Neural crest cell (in vitro differentiated cells): ENCODE measurements around the gene DNAJB9. TPM values are rescaled to one million over a fixed set of nuclear protein-coding genes. Genes with fewer than 3 reads are reported as not detected.

Source experiments
- DNase-seq: peaks from one replicate; pipeline ENCODE4 v3.0.0; 2021; ENCODE audit warnings: low read depth, mixed read lengths, low spot score
- H3K27ac Mint-ChIP-seq: one replicate; pipeline ENCODE4 v1.8.0; 2021; ENCODE audit warnings: mild to moderate bottlenecking, mixed read lengths; ENCODE audit not compliant: unreplicated experiment
- H3K27me3 Mint-ChIP-seq: 2 replicates; pipeline ENCODE4 v1.8.0; 2021; ENCODE audit warnings: low read depth, mild to moderate bottlenecking, mixed read lengths
- H3K36me3 Mint-ChIP-seq: 2 replicates; pipeline ENCODE4 v1.8.0; 2021; ENCODE audit warnings: low read depth, mild to moderate bottlenecking, mixed read lengths
- H3K4me1 Mint-ChIP-seq: 2 replicates; pipeline ENCODE4 v1.8.0; 2021; ENCODE audit warnings: mixed read lengths
- H3K4me3 Mint-ChIP-seq: one replicate; pipeline ENCODE4 v1.8.0; 2021; ENCODE audit warnings: mild to moderate bottlenecking, mixed read lengths
- H3K9me3 Mint-ChIP-seq: 2 replicates; pipeline ENCODE4 v1.8.0; 2021; ENCODE audit warnings: mixed read lengths
- total RNA-seq: library from RNA; stranded (reverse); gene quantifications from 2 replicates; pipeline ENCODE4 v1.2.1, GENCODE V29; 2021
- TF ChIP-seq, protein P1 (sequence below): fragments of 200-600 bp; sonication (generic); conservative IDR thresholded peaks from 2 replicates; pipeline ENCODE4 v1.5.0; 2021; ENCODE audit warnings: antibody characterized with exemption, mild to moderate bottlenecking

Gene DNAJB9
- total RNA-seq, 1 donor from 2014 or later: 9.5 TPM

GRCh38 chr7:108570146-108570755, 577 bp downstream of the DNAJB9 start:
- no peak for DNase-seq
- Mint-ChIP-seq H3K27ac (peak overlapping the region; percentile 97), H3K36me3 (peaks cover 5% of the 10 kb centered on the region), H3K9me3 (no peaks in the 10 kb centered on the region), H3K27me3 (no peaks in the 10 kb centered on the region), H3K4me1 (peaks cover 37% of the 10 kb centered on the region), H3K4me3 (peak overlapping the region; percentile 93)
- TF ChIP-seq, protein P1, sequence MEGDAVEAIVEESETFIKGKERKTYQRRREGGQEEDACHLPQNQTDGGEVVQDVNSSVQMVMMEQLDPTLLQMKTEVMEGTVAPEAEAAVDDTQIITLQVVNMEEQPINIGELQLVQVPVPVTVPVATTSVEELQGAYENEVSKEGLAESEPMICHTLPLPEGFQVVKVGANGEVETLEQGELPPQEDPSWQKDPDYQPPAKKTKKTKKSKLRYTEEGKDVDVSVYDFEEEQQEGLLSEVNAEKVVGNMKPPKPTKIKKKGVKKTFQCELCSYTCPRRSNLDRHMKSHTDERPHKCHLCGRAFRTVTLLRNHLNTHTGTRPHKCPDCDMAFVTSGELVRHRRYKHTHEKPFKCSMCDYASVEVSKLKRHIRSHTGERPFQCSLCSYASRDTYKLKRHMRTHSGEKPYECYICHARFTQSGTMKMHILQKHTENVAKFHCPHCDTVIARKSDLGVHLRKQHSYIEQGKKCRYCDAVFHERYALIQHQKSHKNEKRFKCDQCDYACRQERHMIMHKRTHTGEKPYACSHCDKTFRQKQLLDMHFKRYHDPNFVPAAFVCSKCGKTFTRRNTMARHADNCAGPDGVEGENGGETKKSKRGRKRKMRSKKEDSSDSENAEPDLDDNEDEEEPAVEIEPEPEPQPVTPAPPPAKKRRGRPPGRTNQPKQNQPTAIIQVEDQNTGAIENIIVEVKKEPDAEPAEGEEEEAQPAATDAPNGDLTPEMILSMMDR: no peak

GRCh38 chr7:108572480-108572879, 2.8 kb downstream of the DNAJB9 start:
- no peaks in the 10 kb centered on the region for H3K27me3 Mint-ChIP-seq
- H3K9me3 Mint-ChIP-seq: no peaks in the 10 kb centered on the region
- DNase-seq: no peak
- H3K36me3 Mint-ChIP-seq: peaks cover 12% of the 10 kb centered on the region
- TF ChIP-seq, protein P1: no peak
- peaks cover 30% of the 10 kb centered on the region for H3K4me1 Mint-ChIP-seq
- no peak overlapping the region for H3K27ac Mint-ChIP-seq
- H3K4me3 Mint-ChIP-seq: no peak overlapping the region

DNA sequence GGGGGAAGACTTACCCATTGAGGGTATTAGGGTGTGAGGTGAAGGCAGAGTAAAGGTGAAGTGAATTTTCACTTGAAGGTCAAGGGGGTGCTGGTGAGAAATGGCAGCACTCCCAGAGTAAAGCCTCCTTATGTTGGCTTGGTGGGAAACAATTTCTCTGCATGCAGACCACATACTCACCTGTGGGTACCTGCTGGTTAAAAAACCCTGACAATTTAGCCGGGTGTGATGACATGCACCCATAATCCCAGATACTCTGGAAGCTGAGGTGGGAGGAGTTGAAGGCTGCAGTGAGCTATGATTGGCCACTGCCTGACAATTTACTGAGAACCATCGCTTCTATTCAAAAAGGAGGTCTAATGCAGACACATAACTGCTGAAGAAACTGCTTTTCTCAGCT, 5.5 kb downstream of the DNAJB9 start:
- Mint-ChIP-seq H3K9me3 (peaks cover 4% of the 10 kb centered on the region), H3K4me3 (no peak overlapping the region), H3K36me3 (peaks cover 28% of the 10 kb centered on the region), H3K27ac (no peak overlapping the region), H3K27me3 (no peaks in the 10 kb centered on the region), H3K4me1 (peaks cover 11% of the 10 kb centered on the region)
- no peak for DNase-seq
- TF ChIP-seq, protein P1: no peak

DNA sequence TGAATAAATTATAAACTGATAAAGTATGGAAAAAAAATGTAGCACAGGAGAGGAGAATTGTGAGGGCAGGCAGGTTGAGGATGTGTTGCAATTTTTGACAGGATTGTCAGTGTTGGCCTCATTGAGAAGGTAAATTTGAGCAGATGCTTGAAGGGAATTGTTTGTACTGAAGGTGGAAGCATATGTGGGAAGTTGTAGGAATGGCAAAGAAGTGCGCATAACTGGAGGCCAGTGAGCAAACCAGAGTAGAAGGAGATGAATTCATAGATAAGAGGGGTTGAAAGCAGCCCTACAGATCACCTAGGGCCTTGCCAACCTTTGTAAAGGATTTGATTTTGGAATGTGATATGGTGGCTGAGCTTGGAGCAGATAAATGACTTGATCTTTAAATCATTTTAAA, 6.4 kb downstream of the DNAJB9 start:
- Mint-ChIP-seq H3K27me3 (no peaks in the 10 kb centered on the region), H3K4me3 (no peak overlapping the region), H3K27ac (no peak overlapping the region), H3K4me1 (peaks cover 8% of the 10 kb centered on the region), H3K36me3 (peaks cover 28% of the 10 kb centered on the region), H3K9me3 (peaks cover 4% of the 10 kb centered on the region)
- TF ChIP-seq, protein P1: no peak
- DNase-seq: no peak

GRCh38 chr7:108578937-108579336, 9.3 kb downstream of the DNAJB9 start:
- H3K36me3 Mint-ChIP-seq: peaks cover 28% of the 10 kb centered on the region

More at GRCh38 chr7:108578937-108579336, 9.3 kb downstream of the DNAJB9 start:
- no peak overlapping the region for H3K4me3 Mint-ChIP-seq
- H3K27me3 Mint-ChIP-seq: no peaks in the 10 kb centered on the region
- no peak overlapping the region for H3K27ac Mint-ChIP-seq
- H3K4me1 Mint-ChIP-seq: no peaks in the 10 kb centered on the region
- no peak for DNase-seq
- H3K9me3 Mint-ChIP-seq: peaks cover 4% of the 10 kb centered on the region
- TF ChIP-seq, protein P1: no peak
